Activated CD4-positive, alpha-beta T cell treated with anti-CD3 and anti-CD28 coated beads, Interleukin-10, Interleukin-2, amounts not matched to agents 100 ng/mL and 50 ng/mL, durations not matched to agents 16 hours and 8 hours (primary cell): ENCODE data around the gene SKP1.

Source experiments
- DNase-seq: peaks from one replicate; pipeline ENCODE4 v3.0.0-alpha.2; 2020

Gene SKP1

GRCh38 chr5:134128648-134128995 is 48.1 kb downstream of the SKP1 start:
- no peak for DNase-seq

GRCh38 chr5:134127988-134128647 is 48.6 kb downstream of the SKP1 start:
- DNase-seq: no peak

GRCh38 chr5:134127376-134127861 is 49.3 kb downstream of the SKP1 start:
- no peak for DNase-seq

- no peak for DNase-seq
These were observed 51.4 kb downstream of the SKP1 start for GRCh38 chr5:134125039-134126015.

GRCh38 chr5:134124289-134125038 is 52.3 kb downstream of the SKP1 start:
- DNase-seq: no peak

DNA sequence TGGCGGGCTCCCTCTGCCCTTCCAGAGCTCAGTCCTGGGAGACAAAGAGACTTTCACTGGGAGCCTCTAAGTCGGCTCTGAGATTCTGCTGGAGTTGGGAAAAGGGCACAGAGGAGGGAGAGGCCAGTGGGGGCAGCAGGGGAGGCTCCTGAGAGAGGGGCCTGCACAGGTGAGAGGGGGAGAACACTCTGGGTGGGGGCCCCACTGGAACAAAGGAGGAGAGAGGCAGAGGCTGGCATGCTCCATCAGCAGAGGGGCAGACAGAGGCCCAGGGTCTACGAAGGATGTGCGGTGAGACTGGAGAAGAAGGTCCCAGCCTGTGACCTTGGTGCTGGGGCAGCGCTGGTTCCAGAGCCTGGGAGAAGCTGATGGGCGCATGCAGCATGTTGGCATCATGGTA is 53.4 kb downstream of the SKP1 start:
- no peak for DNase-seq

DNA sequence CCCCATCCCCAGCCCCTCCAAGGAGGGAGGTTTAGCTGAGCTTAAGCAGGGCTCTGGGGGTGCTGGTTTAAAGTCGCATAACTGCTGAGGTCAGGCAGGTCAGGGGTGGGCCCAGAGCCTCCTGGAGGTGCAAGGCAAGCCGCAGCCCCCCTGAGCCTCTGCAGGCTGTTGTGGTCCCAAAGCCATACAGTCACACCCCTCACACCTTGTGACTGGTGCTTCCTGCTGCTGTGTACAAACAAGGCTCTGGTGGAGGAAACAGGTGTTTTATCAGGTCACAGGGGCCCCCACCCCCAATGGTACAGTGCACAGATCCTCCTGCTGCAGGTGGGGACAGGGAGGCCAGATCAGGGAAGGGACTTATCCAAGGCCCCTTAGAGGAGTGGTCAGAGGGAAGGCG is 54.2 kb downstream of the SKP1 start:
- no peak for DNase-seq

GRCh38 chr5:134120386-134121138 is 56.2 kb downstream of the SKP1 start:
- no peak for DNase-seq

- no peak for DNase-seq
These were observed 57.0 kb downstream of the SKP1 start for GRCh38 chr5:134119720-134120119.

GRCh38 chr5:134118212-134118835 is 58.4 kb downstream of the SKP1 start:
- DNase-seq: no peak

- DNase-seq: no peak
These were observed 59.7 kb downstream of the SKP1 start for GRCh38 chr5:134116789-134117761.

GRCh38 chr5:134116286-134116685 is 60.5 kb downstream of the SKP1 start:
- DNase-seq: no peak

DNA sequence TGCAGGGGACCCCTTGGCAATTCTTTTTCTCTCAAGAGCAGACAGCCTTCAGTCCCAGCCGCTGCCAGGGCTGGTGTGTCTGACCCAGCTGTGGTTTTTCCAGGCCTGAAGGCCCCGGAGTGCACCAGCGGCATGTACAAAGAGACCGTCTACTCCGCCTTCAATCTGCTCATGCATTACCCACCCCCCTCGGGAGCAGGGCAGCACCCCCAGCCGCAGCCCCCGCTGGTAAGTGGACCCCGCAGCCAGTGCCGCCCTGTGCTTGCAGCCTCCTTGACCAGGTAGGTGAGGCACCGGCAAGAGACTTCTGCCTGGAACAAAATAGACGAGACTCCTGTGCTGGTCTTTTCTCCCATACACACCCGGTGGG is 61.0 kb downstream of the SKP1 start:
- no peak for DNase-seq

- DNase-seq: no peak
These were observed 61.6 kb downstream of the SKP1 start for GRCh38 chr5:134114886-134115805.

GRCh38 chr5:134113902-134114875 is 62.6 kb downstream of the SKP1 start, which contains the start of gene TCF7:
Gene TCF7 (plus strand): TSS chr5:134114681. CDS start chr5:134114907, 226 bp downstream.
- peak; percentile 75 for DNase-seq

- no peak for DNase-seq
These were observed 63.3 kb downstream of the SKP1 start for GRCh38 chr5:134113363-134113889.

GRCh38 chr5:134112726-134113362 is 63.9 kb downstream of the SKP1 start:
- DNase-seq: no peak
